HG02938 (cell line): ENCODE data around the gene IL3.

Source experiments
- ATAC-seq: cut with Tn5 transposase; IDR thresholded peaks from one replicate; pipeline ENCODE4 v1.9.1; 2021; ENCODE audit warnings: mild to moderate bottlenecking, moderate library complexity; ENCODE audit not compliant: unreplicated experiment

The IL3 gene

DNA sequence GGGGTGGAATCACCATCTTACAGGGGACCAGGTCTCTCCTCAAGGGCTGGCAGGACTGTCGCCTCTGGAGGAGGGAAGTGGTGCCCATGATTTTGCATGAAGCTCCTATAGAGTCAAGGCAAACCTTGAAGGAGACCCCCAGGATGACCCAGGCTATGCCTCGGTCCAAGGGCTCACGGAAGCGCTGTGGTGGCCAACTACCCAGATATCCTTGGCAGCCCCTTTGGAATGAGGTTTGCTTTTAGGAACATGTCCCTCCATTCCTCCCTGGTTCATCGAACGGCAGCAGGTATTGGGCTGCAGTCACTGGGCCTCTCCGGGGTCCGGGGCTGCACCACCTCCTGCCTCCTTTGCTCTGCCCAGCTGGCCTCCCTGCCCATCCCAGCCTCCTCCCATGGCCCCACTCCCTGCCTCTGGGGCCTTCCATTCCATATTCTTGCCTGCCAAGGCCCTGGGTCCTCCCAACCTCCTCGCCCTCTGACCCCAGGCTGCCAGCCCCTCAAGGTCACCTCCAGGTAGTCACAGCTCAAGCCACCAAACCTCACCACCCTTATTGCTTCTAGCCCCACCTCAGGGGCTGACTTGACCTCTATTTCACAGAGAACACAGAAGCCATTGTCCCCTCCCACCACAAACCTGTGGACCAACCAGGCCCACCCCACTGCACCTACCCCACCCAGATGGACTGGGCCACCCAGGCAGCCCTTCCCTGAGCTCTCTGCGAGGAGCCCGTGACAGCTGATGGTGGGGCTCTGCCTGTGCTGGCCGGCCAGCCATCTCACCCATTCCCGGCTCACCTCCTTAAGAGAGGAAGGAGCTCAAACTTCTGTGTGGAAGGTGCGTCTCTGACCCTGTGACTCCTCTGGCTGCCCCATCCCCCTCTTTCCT is 3.6 kb upstream of the IL3 start:
- no peak for ATAC-seq

DNA sequence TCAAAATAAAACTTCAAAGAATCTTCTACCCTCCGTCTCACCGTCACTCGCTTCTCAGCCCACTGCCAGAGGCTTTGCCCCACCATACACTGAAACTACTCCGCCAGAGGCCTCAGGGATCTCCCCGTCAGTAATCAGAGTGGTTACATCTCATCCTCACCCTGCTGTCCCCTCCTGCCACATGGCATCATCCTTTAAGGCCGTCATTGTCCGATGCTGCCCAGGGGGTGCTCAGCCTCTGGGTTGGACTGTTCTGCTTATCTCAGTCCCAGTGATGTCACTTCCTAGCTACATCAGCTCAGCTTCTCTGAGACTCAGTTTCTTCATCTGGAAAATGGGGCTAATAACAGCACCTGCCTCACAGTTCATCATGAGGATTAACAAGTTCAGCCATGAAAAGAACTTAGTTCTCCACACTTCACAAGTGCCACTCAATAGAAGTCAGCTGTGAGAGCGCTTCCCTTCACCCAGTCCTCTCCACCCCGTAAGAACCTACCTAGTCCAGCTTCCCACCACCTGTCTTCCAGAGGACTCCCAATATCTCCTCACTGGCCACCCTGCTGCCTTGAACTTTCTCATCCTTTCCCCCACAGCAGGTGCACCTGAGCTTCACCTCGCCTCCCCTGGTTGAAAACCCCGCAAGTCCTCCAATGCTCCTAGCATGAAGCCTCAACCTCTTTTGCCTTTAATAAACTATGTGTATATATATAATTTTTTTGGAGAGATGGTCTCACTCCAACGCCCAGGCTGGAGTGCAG is 2.8 kb upstream of the IL3 start:
- ATAC-seq, result no peak

GRCh38 chr5:132058646-132059042 is 1.8 kb upstream of the IL3 start:
- no peak for ATAC-seq

DNA sequence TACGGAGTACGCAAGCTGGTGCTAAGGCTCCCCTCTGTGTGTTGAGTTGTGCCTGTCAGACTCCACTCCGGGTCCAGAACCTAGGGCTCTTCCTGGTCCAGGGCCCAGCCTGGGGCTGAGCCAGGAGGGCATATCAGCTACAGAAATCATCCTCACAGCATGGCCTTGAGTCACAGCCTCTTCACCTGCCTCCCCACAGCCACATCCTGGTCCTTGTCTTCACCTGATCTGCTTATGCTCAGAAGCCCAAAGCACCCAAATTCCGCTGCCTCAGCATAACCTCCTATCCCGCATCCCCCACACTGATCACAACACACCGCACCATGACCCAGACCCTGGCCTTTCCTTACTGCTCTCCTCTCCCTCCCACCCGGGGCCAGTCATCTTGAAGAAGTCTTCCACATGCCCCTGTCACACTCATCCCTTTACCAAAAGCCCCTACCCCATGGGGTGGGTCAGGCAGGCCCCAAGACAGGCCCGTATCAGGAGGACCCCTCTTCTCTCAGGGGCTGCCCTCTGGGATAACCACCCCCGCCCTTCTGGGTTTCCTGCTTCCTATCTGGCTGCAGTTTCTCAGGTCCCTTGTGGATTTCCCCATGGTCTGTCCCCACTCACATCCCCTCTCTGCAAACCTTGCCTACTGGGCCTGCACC is 1.3 kb upstream of the IL3 start:
- no peak for ATAC-seq

GRCh38 chr5:132059696-132060500 is 557 bp upstream of the IL3 start:
- ATAC-seq, result no peak

GRCh38 chr5:132063090-132063911 is 2.8 kb downstream of the IL3 start:
- peak; percentile 63 for ATAC-seq

DNA sequence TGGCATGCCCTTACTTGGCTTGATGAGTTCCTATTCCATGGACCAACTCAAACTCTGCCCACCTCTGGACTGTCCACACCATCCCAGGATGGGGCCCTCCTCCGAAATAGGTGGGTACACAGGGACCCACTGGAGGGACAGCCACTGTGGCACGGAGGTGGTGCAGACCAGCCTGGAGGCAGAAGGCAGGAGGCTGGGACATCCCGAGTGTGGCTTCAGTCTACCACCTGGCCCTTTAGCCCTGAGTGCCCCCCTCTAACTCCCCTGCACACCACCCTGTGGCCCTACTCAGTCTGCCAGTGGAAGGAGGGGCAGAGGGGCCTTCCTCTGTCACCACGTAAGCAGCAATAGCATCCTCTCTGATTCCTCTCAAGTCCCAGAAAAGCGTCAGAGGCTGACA is 3.7 kb downstream of the IL3 start:
- no peak for ATAC-seq

- peak; percentile 70 for ATAC-seq
These were observed 4.4 kb downstream of the IL3 start for GRCh38 chr5:132064738-132065331.

DNA sequence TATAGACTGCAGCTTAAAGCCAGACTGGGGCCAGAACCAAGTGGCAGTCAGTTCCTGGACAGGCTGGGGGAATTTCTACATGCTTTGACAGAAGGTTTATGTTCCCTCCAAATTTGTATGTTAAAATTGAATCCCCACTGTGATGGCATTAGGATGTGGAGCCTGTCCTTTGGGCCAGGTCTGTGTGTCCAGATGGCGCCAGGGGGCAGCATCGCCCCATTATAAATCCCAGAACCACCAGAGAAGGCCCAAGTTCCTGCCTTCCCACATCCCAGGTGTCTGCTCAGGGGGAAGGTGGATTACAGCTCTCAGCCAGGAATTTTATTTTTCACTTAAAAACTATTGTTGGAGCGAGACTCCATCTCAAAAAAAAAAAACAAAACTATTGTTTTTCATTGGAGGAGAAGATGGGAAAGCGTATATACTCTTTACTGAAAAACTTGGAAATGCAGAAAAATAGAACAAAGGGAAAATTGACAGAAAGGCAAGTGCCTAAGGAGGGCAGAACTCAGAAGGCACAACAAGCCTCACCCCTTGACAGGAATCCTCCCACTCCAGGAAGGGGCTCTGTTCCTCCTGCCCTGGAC is 5.0 kb downstream of the IL3 start:
- ATAC-seq, result no peak

DNA sequence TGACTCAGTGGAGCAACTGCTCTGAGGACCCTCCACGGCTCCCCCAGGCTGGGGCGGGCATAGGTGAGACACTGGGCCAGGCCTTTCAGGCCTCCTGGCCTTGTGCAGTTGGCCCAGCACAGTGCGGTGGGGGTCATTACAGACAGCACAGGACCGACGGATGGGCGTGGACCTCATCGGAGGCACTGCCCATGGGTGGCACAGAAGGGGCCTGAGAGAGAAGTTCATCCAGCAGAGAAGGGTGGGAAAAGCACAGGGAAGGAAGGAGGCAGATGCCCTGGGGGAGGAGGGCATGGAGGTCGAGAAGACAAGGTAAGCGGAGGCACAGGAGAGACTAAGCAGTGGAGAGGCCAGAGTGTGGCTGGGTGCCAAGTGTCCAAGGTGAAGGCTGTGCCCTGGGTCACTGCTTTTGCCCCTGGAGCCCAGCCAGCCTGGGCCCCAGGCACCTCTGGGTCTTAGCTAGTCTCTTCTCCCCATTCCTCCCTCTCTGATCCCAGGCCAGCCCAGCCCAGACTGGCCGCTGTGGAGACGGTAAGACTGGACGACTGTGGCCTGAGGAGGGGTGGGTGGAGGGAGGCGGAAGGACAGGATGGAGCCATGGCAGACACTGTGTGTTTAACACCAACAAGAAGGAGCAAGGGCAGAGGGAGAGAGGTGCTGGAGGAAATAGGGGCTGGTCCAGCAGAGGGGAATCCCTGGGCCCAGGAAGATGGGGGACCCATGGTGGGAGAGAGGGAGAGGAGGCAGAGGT is 5.7 kb downstream of the IL3 start:
- ATAC-seq, result no peak

DNA sequence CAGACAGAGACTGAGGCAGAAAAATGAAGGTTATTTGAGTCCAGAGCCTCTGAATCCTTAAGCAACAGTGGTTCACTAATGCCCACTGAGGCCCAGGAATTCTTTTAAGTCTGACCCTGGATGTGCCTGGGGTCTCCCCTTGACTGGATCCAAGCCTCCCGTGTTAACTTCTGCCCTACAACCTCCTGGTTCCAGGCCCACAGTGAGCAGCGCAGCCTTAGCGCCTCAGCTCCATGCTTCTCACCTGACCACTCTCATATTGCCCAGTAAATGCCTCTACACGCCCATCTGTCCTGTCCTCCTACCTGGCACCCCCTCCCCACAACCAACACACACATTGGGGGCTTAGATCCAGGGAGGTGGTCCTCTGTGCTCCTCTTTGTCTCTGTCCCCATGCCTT is 6.4 kb downstream of the IL3 start:
- no peak for ATAC-seq

DNA sequence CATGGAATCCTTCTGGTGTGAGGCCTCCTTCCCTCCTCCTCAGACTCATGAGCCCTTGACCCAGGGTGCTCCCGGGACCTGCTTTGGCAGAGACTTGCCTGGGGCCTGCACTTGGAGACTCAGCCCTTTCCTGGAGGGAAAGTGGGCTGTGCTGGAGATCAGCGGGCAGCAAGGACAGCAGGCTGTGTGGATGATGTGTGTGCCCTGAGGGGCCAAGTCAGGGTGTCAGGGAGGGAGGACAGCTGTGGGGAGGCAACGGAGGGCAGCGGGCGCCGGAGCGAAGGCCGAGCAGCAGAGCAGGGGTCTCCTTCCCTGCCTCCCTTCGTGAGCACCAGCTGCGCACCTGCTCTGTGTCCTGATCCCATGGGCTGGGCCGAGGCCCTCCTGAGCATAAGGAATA is 7.0 kb downstream of the IL3 start:
- ATAC-seq, result no peak

- ATAC-seq, result no peak
These were observed 7.7 kb downstream of the IL3 start for GRCh38 chr5:132067941-132068808.

- no peak for ATAC-seq
These were observed 9.1 kb downstream of the IL3 start for GRCh38 chr5:132069561-132069960.

DNA sequence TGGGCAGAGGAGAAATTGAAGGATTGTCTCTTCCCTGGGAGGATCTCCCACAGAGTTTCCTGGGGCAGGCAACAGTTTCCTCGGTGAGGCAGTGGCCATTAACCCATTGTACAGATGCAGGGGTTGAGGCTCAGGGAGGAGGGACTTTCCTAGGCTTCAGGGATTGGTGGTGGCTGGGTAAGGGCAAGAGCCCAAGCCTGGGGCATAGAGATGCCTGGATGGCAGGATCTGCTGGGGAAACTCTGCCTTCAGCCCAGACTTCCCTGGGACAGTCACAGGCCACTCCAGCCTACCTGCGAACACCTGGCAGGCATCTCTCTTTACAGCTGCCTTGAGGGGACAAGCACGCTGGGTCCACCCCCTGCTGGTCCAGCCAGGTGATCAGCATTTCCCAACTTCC is 9.5 kb downstream of the IL3 start:
- no peak for ATAC-seq

DNA sequence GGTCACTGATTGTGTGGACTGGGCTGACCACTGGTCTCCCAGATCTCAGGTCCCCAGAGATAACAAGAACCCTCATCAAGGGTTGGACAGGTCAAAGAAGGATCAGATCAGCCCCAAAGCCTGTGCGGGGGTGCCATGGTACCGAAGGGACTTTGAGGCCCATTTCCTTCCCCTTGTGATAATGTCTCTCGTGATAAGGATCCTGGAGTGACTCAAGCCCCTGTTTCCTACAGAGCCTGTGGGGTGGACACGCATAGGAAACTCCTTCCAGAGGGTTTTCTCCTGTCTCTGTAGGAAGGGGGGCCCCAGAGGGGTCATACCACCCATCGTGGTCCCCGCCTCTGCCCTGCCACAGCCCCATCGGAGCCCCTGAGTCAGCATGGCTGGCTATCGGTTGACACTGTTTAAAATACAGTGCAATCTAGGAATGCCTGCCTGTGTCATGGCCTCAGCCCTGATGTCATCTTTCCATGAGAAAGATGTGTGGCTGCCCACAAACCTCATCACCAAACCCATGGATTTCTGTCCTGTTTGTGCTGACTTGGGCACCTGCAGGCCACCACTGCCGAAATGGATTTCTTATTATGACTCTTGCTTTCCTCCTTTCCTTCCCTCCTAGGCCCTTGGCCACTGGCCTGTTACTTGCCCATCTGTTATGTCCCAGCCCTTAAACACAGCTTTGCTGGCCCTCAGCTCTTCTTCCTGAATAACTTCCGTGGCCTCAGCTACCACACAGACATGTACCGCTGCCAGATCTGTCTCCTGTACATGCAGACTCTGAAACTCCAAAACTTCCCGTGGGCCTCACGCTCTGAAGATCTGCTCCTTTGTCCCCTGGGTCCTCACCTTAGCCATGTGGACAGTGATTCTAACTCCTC is 10.2 kb downstream of the IL3 start:
- no peak for ATAC-seq

- ATAC-seq, result no peak
These were observed 10.9 kb downstream of the IL3 start for GRCh38 chr5:132071338-132071707.
